ENCODE data around the gene TMED6.

The TMED6 gene

DNA sequence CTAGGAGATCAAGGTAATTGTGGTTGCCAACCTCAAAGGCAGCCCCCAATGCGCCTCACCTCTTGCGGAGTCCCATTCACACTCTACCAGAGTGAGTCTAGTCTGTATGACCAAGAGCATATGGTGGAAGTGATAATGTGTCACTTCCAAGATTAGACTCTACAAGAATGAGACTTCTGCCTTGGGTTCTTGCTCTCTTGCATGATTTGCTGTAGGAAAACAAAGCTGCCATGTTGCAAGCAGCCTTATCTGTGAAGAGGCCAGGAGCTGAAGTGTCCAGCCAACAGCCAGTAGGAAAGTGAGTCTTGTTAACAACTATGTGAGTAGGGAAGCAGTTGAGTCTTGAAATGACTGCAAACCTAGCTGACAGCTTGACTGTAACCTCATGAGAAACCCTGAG lies 30.8 kb upstream of the TMED6 start:
- Histone ChIP-seq H3K27ac (ENCODE audit: low read depth, low read length) (no peak overlapping the region), H3K4me1 (ENCODE audit: control insufficient read depth in 1 of 2, insufficient read depth in 2 of 2, low read length in 2 of 2) (peaks cover 2 to 4% of the 10 kb centered on the region in 2 experiments)
- WGBS (ENCODE audit: extremely low coverage, insufficient coverage, insufficient read length): no CpG with 5 or more reads among the region's 2 CpGs

DNA sequence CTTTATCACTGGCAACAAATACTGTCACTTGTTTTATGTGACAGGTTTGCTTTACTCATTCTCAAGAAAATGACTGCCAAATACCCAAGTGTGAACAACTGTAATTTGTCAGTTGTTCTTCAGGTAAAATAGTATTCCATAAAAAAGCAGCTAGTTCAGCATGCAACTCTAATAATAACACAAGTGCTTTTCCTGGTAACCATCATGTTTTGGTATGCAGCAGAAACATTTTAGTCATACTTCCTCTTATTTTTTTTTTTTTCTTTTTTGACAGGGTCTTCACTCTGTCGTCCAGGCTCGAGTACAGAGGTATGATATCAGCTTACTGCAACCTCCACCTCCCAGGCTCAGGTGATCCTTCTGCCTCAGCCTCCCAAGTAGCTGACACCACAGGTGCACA lies 29.6 kb upstream of the TMED6 start:
- peaks cover 10% of the 10 kb centered on the region for H3K79me2 ChIP-seq (ENCODE audit: control insufficient read depth, insufficient read depth, low read length, poor library complexity)
- H2BK120ac ChIP-seq (ENCODE audit: insufficient read depth, low read length, poor library complexity): no peak overlapping the region
- H2AFZ ChIP-seq (ENCODE audit: insufficient read depth, low read length, poor library complexity): no peak overlapping the region
- no peak overlapping the region for H3K9ac ChIP-seq (ENCODE audit: low read length)
- DNase-seq: no peak
- no peaks in the 10 kb centered on the region for H3K27me3 ChIP-seq (ENCODE audit: insufficient read depth, low read length)
- no peak overlapping the region for H4K8ac ChIP-seq (ENCODE audit: low read depth, low read length)
- no peak overlapping the region for H2AK5ac ChIP-seq (ENCODE audit: low read length)
- no peak overlapping the region for H3K4ac ChIP-seq (ENCODE audit: low read depth, low read length)
- H3K9me3 ChIP-seq (ENCODE audit: insufficient read depth, low read depth, low read length): no peaks in the 10 kb centered on the region
- peaks cover 22 to 23% of the 10 kb centered on the region in 2 experiments for H3K36me3 ChIP-seq (ENCODE audit: control insufficient read depth in 1 of 2, insufficient read depth in 2 of 2, low read length in 2 of 2)
- peaks cover 2 to 4% of the 10 kb centered on the region in 2 experiments for H3K4me1 ChIP-seq (ENCODE audit: control insufficient read depth in 1 of 2, insufficient read depth in 2 of 2, low read length in 2 of 2)
- no peak overlapping the region for H3K4me2 ChIP-seq (ENCODE audit: low read length)
- no peak overlapping the region for H3K23ac ChIP-seq (ENCODE audit: low read length)
- H3K4me3 ChIP-seq (ENCODE audit: low read depth, low read length): no peak overlapping the region
- H2BK5ac ChIP-seq (ENCODE audit: low read depth, low read length, poor library complexity): no peak overlapping the region
- no CpG with 5 or more reads among the region's 2 CpGs for WGBS (ENCODE audit: extremely low coverage, insufficient coverage, insufficient read length)
- no peak overlapping the region for H3K14ac ChIP-seq (ENCODE audit: low read length)
- H3K79me1 ChIP-seq (ENCODE audit: low read length): peaks cover 3% of the 10 kb centered on the region
- H2BK12ac ChIP-seq (ENCODE audit: low read length): no peak overlapping the region
- H3K18ac ChIP-seq (ENCODE audit: low read length): no peak overlapping the region
- no peak overlapping the region for H4K91ac ChIP-seq (ENCODE audit: low read depth, low read length)
- H3K27ac ChIP-seq (ENCODE audit: low read depth, low read length): no peak overlapping the region
- H4K12ac ChIP-seq (ENCODE audit: low read depth, low read length): no peak overlapping the region

More for the DNA sequence above, 30.8 kb upstream of the TMED6 start:
- no peak overlapping the region for H4K12ac ChIP-seq (ENCODE audit: low read depth, low read length)
- no peak overlapping the region for H2BK12ac ChIP-seq (ENCODE audit: low read length)
- H3K36me3 ChIP-seq (ENCODE audit: control insufficient read depth in 1 of 2, insufficient read depth in 2 of 2, low read length in 2 of 2): peaks cover 18 to 23% of the 10 kb centered on the region in 2 experiments
- H3K79me1 ChIP-seq (ENCODE audit: low read length): peaks cover 3% of the 10 kb centered on the region
- DNase-seq: no peak
- H3K79me2 ChIP-seq (ENCODE audit: control insufficient read depth, insufficient read depth, low read length, poor library complexity): peaks cover 10% of the 10 kb centered on the region
- no peak overlapping the region for H2AK5ac ChIP-seq (ENCODE audit: low read length)
- no peak overlapping the region for H3K4me2 ChIP-seq (ENCODE audit: low read length)
- H3K9ac ChIP-seq (ENCODE audit: low read length): no peak overlapping the region
- no peak overlapping the region for H2BK120ac ChIP-seq (ENCODE audit: insufficient read depth, low read length, poor library complexity)
- no peak overlapping the region for H3K18ac ChIP-seq (ENCODE audit: low read length)
- no peaks in the 10 kb centered on the region for H3K9me3 ChIP-seq (ENCODE audit: insufficient read depth, low read depth, low read length)
- H2BK5ac ChIP-seq (ENCODE audit: low read depth, low read length, poor library complexity): no peak overlapping the region
- H3K14ac ChIP-seq (ENCODE audit: low read length): no peak overlapping the region
- H4K8ac ChIP-seq (ENCODE audit: low read depth, low read length): no peak overlapping the region
- no peak overlapping the region for H3K4me3 ChIP-seq (ENCODE audit: low read depth, low read length)
- H3K27me3 ChIP-seq (ENCODE audit: insufficient read depth, low read length): no peaks in the 10 kb centered on the region
- no peak overlapping the region for H3K23ac ChIP-seq (ENCODE audit: low read length)
- H2AFZ ChIP-seq (ENCODE audit: insufficient read depth, low read length, poor library complexity): no peak overlapping the region
- no peak overlapping the region for H4K91ac ChIP-seq (ENCODE audit: low read depth, low read length)
- H3K4ac ChIP-seq (ENCODE audit: low read depth, low read length): no peak overlapping the region

DNA sequence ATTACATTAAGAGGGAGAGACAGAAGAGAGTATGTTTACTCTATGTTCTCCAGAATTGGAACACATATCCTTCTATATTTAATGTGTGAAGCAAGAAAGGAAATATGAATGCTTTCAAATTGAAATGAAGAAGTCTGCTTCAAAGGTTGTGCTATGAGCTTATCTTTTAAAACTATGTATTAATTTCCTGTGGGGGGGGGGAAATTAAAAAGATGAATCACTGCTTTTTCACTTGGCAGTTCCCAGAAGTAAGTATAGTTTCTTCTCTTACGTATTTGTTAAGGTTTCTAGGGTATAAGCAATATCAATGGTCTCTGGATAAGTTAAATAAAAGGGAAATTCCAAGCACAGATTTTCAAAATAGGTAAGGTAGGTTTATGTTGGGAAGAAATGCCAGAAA lies 27.2 kb upstream of the TMED6 start:
- Histone ChIP-seq H3K18ac (ENCODE audit: low read length) (no peak overlapping the region), H3K9ac (ENCODE audit: low read length) (no peak overlapping the region), H3K23ac (ENCODE audit: low read length) (no peak overlapping the region), H2BK120ac (ENCODE audit: insufficient read depth, low read length, poor library complexity) (no peak overlapping the region), H4K91ac (ENCODE audit: low read depth, low read length) (no peak overlapping the region), H3K4me1 (ENCODE audit: control insufficient read depth in 1 of 2, insufficient read depth in 2 of 2, low read length in 2 of 2) (no peaks in the 10 kb centered on the region), H3K36me3 (ENCODE audit: control insufficient read depth in 1 of 2, insufficient read depth in 2 of 2, low read length in 2 of 2) (peaks cover 20 to 22% of the 10 kb centered on the region in 2 experiments), H3K79me1 (ENCODE audit: low read length) (no peaks in the 10 kb centered on the region), H3K14ac (ENCODE audit: low read length) (no peak overlapping the region), H2AFZ (ENCODE audit: insufficient read depth, low read length, poor library complexity) (no peak overlapping the region), H3K4ac (ENCODE audit: low read depth, low read length) (no peak overlapping the region), H3K27me3 (ENCODE audit: insufficient read depth, low read length) (no peaks in the 10 kb centered on the region), H3K79me2 (ENCODE audit: control insufficient read depth, insufficient read depth, low read length, poor library complexity) (no peaks in the 10 kb centered on the region), H3K27ac (ENCODE audit: low read depth, low read length) (no peak overlapping the region), H3K4me3 (ENCODE audit: low read depth, low read length) (no peak overlapping the region), H3K4me2 (ENCODE audit: low read length) (no peak overlapping the region), H2BK12ac (ENCODE audit: low read length) (no peak overlapping the region), H4K8ac (ENCODE audit: low read depth, low read length) (no peak overlapping the region), H4K12ac (ENCODE audit: low read depth, low read length) (no peak overlapping the region), H3K9me3 (ENCODE audit: insufficient read depth, low read depth, low read length) (no peaks in the 10 kb centered on the region), H2AK5ac (ENCODE audit: low read length) (no peak overlapping the region), H2BK5ac (ENCODE audit: low read depth, low read length, poor library complexity) (no peak overlapping the region)
- WGBS (ENCODE audit: extremely low coverage, insufficient coverage, insufficient read length): no CpG with 5 or more reads among the region's 1 CpG
- DNase-seq: no peak

DNA sequence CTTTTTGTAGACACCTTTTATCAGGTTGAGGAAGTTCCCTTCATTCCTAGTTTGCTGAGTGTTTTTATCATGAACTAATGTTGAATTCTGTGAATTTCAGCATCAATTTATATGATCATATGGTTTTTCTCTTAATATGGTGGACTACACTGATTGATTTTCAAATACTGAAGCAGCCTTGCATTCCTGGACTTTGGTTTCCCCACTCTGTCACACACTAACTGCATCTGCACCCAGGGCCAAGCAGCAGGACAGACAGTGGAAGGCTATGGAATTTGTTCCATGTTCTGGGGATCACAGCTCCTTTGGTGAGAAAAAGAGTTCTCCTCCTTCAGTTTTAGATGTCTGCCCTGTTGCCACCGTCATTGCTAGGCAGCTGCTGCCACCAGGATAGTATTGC lies 26.4 kb upstream of the TMED6 start:
- no peak overlapping the region for H4K8ac ChIP-seq (ENCODE audit: low read depth, low read length)
- no peak overlapping the region for H4K12ac ChIP-seq (ENCODE audit: low read depth, low read length)
- H2BK5ac ChIP-seq (ENCODE audit: low read depth, low read length, poor library complexity): no peak overlapping the region
- no peak overlapping the region for H3K23ac ChIP-seq (ENCODE audit: low read length)
- peaks cover 23 to 25% of the 10 kb centered on the region in 2 experiments for H3K36me3 ChIP-seq (ENCODE audit: control insufficient read depth in 1 of 2, insufficient read depth in 2 of 2, low read length in 2 of 2)
- H2AFZ ChIP-seq (ENCODE audit: insufficient read depth, low read length, poor library complexity): no peak overlapping the region
- no peaks in the 10 kb centered on the region for H3K79me1 ChIP-seq (ENCODE audit: low read length)
- H3K4me3 ChIP-seq (ENCODE audit: low read depth, low read length): no peak overlapping the region
- H2AK5ac ChIP-seq (ENCODE audit: low read length): no peak overlapping the region
- no peak overlapping the region for H2BK120ac ChIP-seq (ENCODE audit: insufficient read depth, low read length, poor library complexity)
- no peaks in the 10 kb centered on the region for H3K4me1 ChIP-seq (ENCODE audit: control insufficient read depth in 1 of 2, insufficient read depth in 2 of 2, low read length in 2 of 2)
- H3K4ac ChIP-seq (ENCODE audit: low read depth, low read length): no peak overlapping the region
- no CpG with 5 or more reads among the region's 1 CpG for WGBS (ENCODE audit: extremely low coverage, insufficient coverage, insufficient read length)
- no peak overlapping the region for H2BK12ac ChIP-seq (ENCODE audit: low read length)
- H3K18ac ChIP-seq (ENCODE audit: low read length): no peak overlapping the region
- no peak overlapping the region for H4K91ac ChIP-seq (ENCODE audit: low read depth, low read length)
- no peak overlapping the region for H3K4me2 ChIP-seq (ENCODE audit: low read length)
- H3K27me3 ChIP-seq (ENCODE audit: insufficient read depth, low read length): no peaks in the 10 kb centered on the region
- no peak for DNase-seq
- no peak overlapping the region for H3K27ac ChIP-seq (ENCODE audit: low read depth, low read length)
- H3K9me3 ChIP-seq (ENCODE audit: insufficient read depth, low read depth, low read length): no peaks in the 10 kb centered on the region
- H3K79me2 ChIP-seq (ENCODE audit: control insufficient read depth, insufficient read depth, low read length, poor library complexity): no peaks in the 10 kb centered on the region
- no peak overlapping the region for H3K14ac ChIP-seq (ENCODE audit: low read length)
- H3K9ac ChIP-seq (ENCODE audit: low read length): no peak overlapping the region
